Mammary epithelial cell (primary cell): ENCODE results near the gene CFAP69.

Experiments used
- CTCF ChIP-seq, 2 donors: IDR thresholded peaks in 1 of 2; conservative IDR thresholded peaks in 1 of 2; 2 replicates each; pipeline ENCODE4 v1.5.1; 2011 to 2012; ENCODE audit warnings: inconsistent platforms in 2 of 2, low read length in 2 of 2, mild to moderate bottlenecking in 2 of 2, control low read depth in 1 of 2, low read depth in 1 of 2; ENCODE audit not compliant: insufficient read depth in 1 of 2; ENCODE audit errors: extremely low read depth in 1 of 2
- EZH2 ChIP-seq: IDR thresholded peaks from 2 replicates; pipeline ENCODE4 v1.6.1; 2012; ENCODE audit warnings: low read length, inconsistent platforms, borderline replicate concordance

- TF ChIP-seq EZH2, result no peak
- no peak for TF ChIP-seq CTCF (conservative IDR thresholded peaks at IDR 0.05 in 1 of 2, IDR thresholded peaks at IDR 0.05 in 1 of 2; ENCODE audit: extremely low read depth in 1 of 2, insufficient read depth in 1 of 2, low read depth in 1 of 2, low read length in 2 of 2)
These were observed 20.8 kb upstream of the CFAP69 start for GRCh38 chr7:90224195-90224594.
